BLaER1 (cell line): ENCODE measurements around the gene PPP2R3C.

Experiments
- H3K27ac ChIP-seq: shearing (Covaris generic); formaldehyde crosslinking; 2 replicates; pipeline ENCODE4 v1.8.1; 2022
- H3K27me3 ChIP-seq: shearing (Covaris generic); formaldehyde crosslinking; 2 replicates; pipeline ENCODE4 v1.8.1; 2022
- H3K36me3 ChIP-seq: shearing (Covaris generic); formaldehyde crosslinking; 2 replicates; pipeline ENCODE4 v1.8.1; 2022
- H3K4me1 ChIP-seq: shearing (Covaris generic); formaldehyde crosslinking; 2 replicates; pipeline ENCODE4 v1.8.1; 2022
- H3K4me2 ChIP-seq: shearing (Covaris generic); formaldehyde crosslinking; 2 replicates; pipeline ENCODE4 v1.8.1; 2022
- H3K4me3 ChIP-seq: shearing (Covaris generic); formaldehyde crosslinking; 2 replicates; pipeline ENCODE4 v1.8.1; 2022
- H3K9ac ChIP-seq: shearing (Covaris generic); formaldehyde crosslinking; 2 replicates; pipeline ENCODE4 v1.8.1; 2022
- H3K9me3 ChIP-seq: shearing (Covaris generic); formaldehyde crosslinking; 2 replicates; pipeline ENCODE4 v1.8.1; 2022
- H4K20me1 ChIP-seq: shearing (Covaris generic); formaldehyde crosslinking; 2 replicates; pipeline ENCODE4 v1.8.1; 2022
- Cebpa-rat ChIP-seq: shearing (Covaris generic); IDR thresholded peaks from 2 replicates; pipeline ENCODE4 v1.8.1; 2022

PPP2R3C gene

GRCh38 chr14:35133542-35134328 lies 11.9 kb upstream of the PPP2R3C start:
- TF ChIP-seq Cebpa-rat: no peak
- no peak overlapping the region for H3K4me3 ChIP-seq
- H3K27me3 ChIP-seq: no peaks in the 10 kb centered on the region
- peaks cover 7% of the 10 kb centered on the region; the same call in 1 of the 2 replicates for H4K20me1 ChIP-seq
- no peak overlapping the region for H3K27ac ChIP-seq
- H3K9ac ChIP-seq: no peak overlapping the region
- H3K4me1 ChIP-seq: no peaks in the 10 kb centered on the region
- peaks cover 28% of the 10 kb centered on the region for H3K9me3 ChIP-seq
- H3K36me3 ChIP-seq: peaks cover 95% of the 10 kb centered on the region
- no peak overlapping the region for H3K4me2 ChIP-seq

DNA sequence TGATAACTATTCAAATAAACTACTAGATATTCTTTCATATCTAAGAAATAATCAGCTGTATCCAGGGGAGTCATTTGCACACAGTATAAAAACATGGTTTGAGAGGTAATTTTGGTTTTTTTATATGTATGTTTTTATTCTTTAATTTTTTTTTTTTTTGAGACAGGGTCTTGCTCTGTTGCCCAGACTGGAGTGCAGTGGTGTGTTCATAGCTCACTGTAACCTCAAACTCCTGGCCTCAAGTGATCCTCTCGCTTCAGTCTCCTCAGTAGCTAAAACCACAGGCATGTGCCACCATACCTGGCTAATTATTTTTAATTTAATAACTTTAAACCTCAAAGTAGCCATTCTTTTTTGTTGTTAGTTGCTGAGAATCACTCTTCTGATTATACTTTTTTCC lies 2.3 kb upstream of the PPP2R3C start:
- peak overlapping the region; percentile 83 for H3K4me2 ChIP-seq
- no peaks in the 10 kb centered on the region for H3K27me3 ChIP-seq
- peaks cover 56% of the 10 kb centered on the region for H3K4me1 ChIP-seq
- peak overlapping the region; percentile 99; the same call in 1 of the 2 replicates for H3K9ac ChIP-seq
- peaks cover 34% of the 10 kb centered on the region for H3K36me3 ChIP-seq
- H3K4me3 ChIP-seq: peak overlapping the region; percentile 83
- no peak overlapping the region for H3K27ac ChIP-seq
- peaks cover 3% of the 10 kb centered on the region; the same call in 1 of the 2 replicates for H3K9me3 ChIP-seq
- TF ChIP-seq Cebpa-rat: no peak
- H4K20me1 ChIP-seq: no peaks in the 10 kb centered on the region

GRCh38 chr14:35123388-35123703 lies 1.6 kb upstream of the PPP2R3C start:
- H3K9me3 ChIP-seq: no peaks in the 10 kb centered on the region
- H3K9ac ChIP-seq: peak overlapping the region; percentile 99
- H3K4me1 ChIP-seq: peaks cover 64% of the 10 kb centered on the region
- H3K36me3 ChIP-seq: peaks cover 28% of the 10 kb centered on the region
- peak overlapping the region; percentile 83 for H3K4me3 ChIP-seq
- H3K4me2 ChIP-seq: peak overlapping the region; percentile 83
- no peak for TF ChIP-seq Cebpa-rat
- no peaks in the 10 kb centered on the region for H3K27me3 ChIP-seq
- peak overlapping the region; percentile 99 for H3K27ac ChIP-seq
- H4K20me1 ChIP-seq: no peaks in the 10 kb centered on the region; the same call in 1 of the 2 replicates

DNA sequence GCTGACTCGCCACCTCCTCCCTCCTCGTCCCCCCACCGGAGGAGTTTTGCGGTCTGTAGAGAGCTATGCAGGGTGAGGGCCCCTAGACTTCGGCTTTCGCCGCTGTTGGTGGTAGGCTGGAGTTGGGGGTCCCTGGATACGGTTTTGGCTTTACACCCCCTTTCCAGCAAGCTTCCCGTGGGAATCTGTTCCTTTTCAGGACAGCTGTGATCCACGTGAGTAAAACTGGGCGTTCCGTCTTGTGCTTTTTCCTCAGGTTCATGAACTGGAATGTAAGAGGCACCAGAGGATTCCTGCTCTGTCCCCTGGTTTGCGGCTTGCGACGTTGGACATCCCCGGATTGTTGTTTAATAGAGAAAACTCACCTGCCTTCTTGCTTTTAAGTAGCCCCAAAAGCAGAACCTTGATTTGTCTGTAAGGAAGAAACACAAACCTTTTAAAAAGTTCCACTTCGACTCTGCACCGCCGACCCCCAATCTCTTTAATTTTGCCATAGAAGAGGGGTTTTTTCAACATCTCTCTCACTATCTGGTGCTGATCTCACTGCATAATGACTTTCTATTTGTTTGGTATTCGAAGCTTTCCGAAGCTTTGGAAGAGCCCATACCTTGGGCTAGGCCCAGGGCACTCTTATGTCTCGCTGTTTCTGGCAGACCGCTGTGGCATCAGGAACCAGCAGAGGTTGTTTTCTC lies 1.1 kb upstream of the PPP2R3C start:
- peaks cover 65% of the 10 kb centered on the region for H3K4me1 ChIP-seq
- peak overlapping the region; percentile 83 for H3K4me2 ChIP-seq
- H3K27me3 ChIP-seq: no peaks in the 10 kb centered on the region
- H3K27ac ChIP-seq: peak overlapping the region; percentile 99
- H3K36me3 ChIP-seq: peaks cover 25% of the 10 kb centered on the region
- H4K20me1 ChIP-seq: no peaks in the 10 kb centered on the region; the same call in 1 of the 2 replicates
- H3K9ac ChIP-seq: peak overlapping the region; percentile 99
- H3K4me3 ChIP-seq: peak overlapping the region; percentile 83
- no peak for TF ChIP-seq Cebpa-rat
- H3K9me3 ChIP-seq: no peaks in the 10 kb centered on the region

DNA sequence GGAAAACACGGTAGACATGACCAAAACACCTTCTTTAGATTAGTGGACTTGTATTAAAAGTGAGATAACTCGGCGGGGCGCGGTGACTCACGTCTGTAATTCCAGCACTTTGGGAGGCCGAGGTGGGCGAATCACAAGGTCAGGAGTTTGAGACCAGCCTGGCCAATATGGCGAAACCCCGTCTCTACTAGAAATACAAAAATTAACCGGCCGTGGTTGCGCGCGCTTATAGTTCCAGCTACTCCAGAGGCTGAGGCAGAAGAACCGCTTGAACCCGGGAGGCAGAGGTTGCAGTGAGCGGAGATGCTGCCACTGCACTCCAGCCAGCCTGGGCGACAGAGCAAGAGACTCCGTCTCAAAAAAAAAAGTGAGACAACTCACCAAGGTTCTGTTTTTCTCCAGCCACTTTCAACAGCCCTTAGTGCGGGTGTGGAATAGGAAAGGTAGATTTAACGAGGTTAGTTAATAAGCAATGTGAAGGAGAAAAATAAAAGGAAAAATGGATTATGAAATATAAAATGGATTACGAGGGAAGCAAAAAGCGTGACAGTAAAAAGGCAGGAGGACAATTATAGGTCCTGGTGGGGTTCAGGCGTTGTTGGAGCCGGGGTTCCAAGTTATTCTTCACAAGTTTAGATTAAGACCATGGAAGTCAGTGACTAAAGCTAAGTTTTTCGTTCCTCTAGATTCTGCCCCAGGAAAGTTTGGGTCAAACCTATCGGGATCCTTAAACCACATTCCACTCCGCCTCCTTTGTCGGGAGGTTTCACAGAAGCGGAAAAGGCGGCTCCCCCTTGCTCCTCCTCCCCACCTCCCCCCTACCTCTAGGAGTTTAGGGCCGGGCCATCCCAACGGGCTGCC lies 534 bp downstream of the PPP2R3C start:
- peak overlapping the region; percentile 99 for H3K27ac ChIP-seq
- H4K20me1 ChIP-seq: peaks cover 11% of the 10 kb centered on the region; the same call in 1 of the 2 replicates
- peak overlapping the region; percentile 83 for H3K4me3 ChIP-seq
- no peaks in the 10 kb centered on the region for H3K27me3 ChIP-seq
- H3K4me1 ChIP-seq: peaks cover 59% of the 10 kb centered on the region
- H3K36me3 ChIP-seq: peaks cover 24% of the 10 kb centered on the region
- peak overlapping the region; percentile 99 for H3K9ac ChIP-seq
- peak overlapping the region; percentile 83 for H3K4me2 ChIP-seq
- no peak for TF ChIP-seq Cebpa-rat
- no peaks in the 10 kb centered on the region for H3K9me3 ChIP-seq

DNA sequence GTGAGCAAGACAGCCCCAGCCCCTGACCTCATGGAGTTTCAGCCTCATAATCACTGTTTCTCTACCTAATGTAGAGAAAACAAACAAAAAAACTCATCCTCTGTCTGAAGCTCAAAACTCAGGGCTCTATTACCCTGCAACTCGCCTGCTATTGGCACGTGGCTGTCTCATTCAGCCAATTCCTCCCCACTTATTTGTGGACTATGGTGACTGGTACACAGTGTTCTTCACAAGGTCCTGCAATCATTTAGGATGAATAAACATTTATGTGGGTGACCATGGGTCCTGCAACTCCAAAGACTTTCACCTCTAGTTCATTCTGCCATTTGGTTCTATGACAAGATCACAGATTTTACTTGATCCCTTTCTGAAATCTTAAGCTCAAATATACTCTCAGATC lies 4.7 kb downstream of the PPP2R3C start:
- H3K4me1 ChIP-seq: peaks cover 28% of the 10 kb centered on the region
- no peak overlapping the region for H3K9ac ChIP-seq
- H3K4me3 ChIP-seq: no peak overlapping the region
- peaks cover 28% of the 10 kb centered on the region for H3K9me3 ChIP-seq
- H3K27ac ChIP-seq: no peak overlapping the region
- H3K36me3 ChIP-seq: peaks cover 64% of the 10 kb centered on the region
- no peak overlapping the region for H3K4me2 ChIP-seq
- no peak for TF ChIP-seq Cebpa-rat
- no peaks in the 10 kb centered on the region for H3K27me3 ChIP-seq
- peaks cover 13% of the 10 kb centered on the region; the same call in 1 of the 2 replicates for H4K20me1 ChIP-seq

- H3K27ac ChIP-seq: no peak overlapping the region
- H3K4me2 ChIP-seq: no peak overlapping the region
- H3K9ac ChIP-seq: no peak overlapping the region
- no peaks in the 10 kb centered on the region for H3K27me3 ChIP-seq
- peaks cover 28% of the 10 kb centered on the region for H3K4me1 ChIP-seq
- H3K4me3 ChIP-seq: no peak overlapping the region
- TF ChIP-seq Cebpa-rat: no peak
- H3K36me3 ChIP-seq: peaks cover 73% of the 10 kb centered on the region
- peaks cover 36% of the 10 kb centered on the region for H3K9me3 ChIP-seq
- H4K20me1 ChIP-seq: peaks cover 13% of the 10 kb centered on the region; the same call in 1 of the 2 replicates
Observed at GRCh38 chr14:35116242-35116641, 5.5 kb downstream of the PPP2R3C start.

GRCh38 chr14:35114036-35114435 lies 7.8 kb downstream of the PPP2R3C start:
- no peaks in the 10 kb centered on the region for H3K27me3 ChIP-seq
- TF ChIP-seq Cebpa-rat: no peak

DNA sequence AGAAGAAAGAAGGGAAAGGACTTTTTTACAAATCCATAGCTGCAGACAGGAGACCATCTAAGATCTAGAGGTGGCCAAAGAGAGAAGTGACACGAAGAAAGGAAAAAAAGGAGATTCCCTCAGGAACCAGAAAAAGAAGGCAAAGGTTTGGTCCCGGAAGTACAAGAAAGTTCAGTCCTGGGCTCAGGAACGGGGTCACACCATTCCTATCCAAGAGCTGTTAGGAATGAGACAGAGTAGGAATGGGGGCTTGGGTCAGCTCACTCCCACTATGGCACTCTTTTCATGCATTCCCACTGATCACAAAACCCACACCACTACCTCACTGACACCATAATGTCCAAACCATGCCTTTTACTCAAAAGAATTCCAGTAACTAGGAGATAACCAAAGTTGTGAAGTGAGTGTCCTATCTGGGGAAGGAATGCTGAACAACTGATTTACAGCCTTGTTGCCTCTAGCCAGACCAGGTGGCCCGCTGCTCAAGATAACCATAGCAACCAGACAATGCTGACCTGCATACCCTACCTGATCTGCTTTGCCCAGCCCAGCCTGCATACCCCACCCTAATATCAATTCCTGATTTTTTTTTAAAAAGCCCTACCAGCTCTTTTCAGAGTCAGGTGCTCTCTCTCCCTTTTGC lies 8.4 kb downstream of the PPP2R3C start:
- Histone ChIP-seq H3K4me1 (peaks cover 2% of the 10 kb centered on the region; the same call in 1 of the 2 replicates), H3K4me2 (no peak overlapping the region), H3K9ac (no peak overlapping the region), H4K20me1 (peaks cover 13% of the 10 kb centered on the region; the same call in 1 of the 2 replicates), H3K9me3 (peaks cover 36% of the 10 kb centered on the region), H3K36me3 (peaks cover 87% of the 10 kb centered on the region), H3K27ac (no peak overlapping the region), H3K27me3 (no peaks in the 10 kb centered on the region), H3K4me3 (no peak overlapping the region)
- no peak for TF ChIP-seq Cebpa-rat

More at GRCh38 chr14:35114036-35114435, 7.8 kb downstream of the PPP2R3C start:
- H3K9ac ChIP-seq: no peak overlapping the region
- peaks cover 8% of the 10 kb centered on the region; the same call in 1 of the 2 replicates for H3K4me1 ChIP-seq
- no peak overlapping the region for H3K4me2 ChIP-seq
- H4K20me1 ChIP-seq: peaks cover 13% of the 10 kb centered on the region; the same call in 1 of the 2 replicates
- peaks cover 81% of the 10 kb centered on the region for H3K36me3 ChIP-seq
- H3K4me3 ChIP-seq: no peak overlapping the region
- H3K9me3 ChIP-seq: peaks cover 36% of the 10 kb centered on the region
- no peak overlapping the region for H3K27ac ChIP-seq
